ENCODE measurements around the gene ACADSB.

DNA sequence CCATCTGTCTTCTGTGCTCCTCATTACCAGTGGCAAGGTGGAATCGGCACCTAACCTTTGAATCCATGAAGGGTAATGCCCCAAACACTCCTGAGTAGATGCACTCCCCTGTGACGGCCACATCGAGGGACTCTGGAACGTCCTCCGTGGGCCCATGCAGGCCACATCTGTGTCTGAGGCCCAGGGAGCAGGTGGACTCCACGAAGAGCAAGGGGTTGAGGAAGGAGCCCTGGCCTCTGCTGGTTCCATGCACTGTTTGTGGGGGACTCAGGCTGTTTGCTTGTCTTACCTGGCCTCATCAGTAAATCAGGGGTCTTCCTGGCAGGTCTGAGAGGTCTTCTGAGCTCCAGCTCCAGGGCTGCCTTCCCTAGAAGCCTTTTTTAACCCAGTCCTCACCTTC, 64.4 kb downstream of the ACADSB start:
- TF ChIP-seq SMC3 (IDR thresholded peaks at IDR 0.05; ENCODE audit: borderline replicate concordance, low read length) (no peak), CBFB (IDR thresholded peaks at IDR 0.05; ENCODE audit: low read depth) (no peak), POLR2A (IDR thresholded peaks at IDR 0.05; ENCODE audit: low read depth, low read length) (no peak), PML (IDR thresholded peaks at IDR 0.05; ENCODE audit: low read length) (no peak), EZH2 (IDR thresholded peaks at IDR 0.05; ENCODE audit: borderline replicate concordance, control insufficient read depth, low read depth, low read length) (no peak), SIN3A (IDR thresholded peaks at IDR 0.05; ENCODE audit: low read depth, low read length) (no peak), HCFC1 (IDR thresholded peaks at IDR 0.05; ENCODE audit: low read length) (no peak), ZSCAN29 (IDR thresholded peaks at IDR 0.05) (no peak), RAD51 (IDR thresholded peaks at IDR 0.05) (no peak)
- TF ChIP-seq, protein P1, sequence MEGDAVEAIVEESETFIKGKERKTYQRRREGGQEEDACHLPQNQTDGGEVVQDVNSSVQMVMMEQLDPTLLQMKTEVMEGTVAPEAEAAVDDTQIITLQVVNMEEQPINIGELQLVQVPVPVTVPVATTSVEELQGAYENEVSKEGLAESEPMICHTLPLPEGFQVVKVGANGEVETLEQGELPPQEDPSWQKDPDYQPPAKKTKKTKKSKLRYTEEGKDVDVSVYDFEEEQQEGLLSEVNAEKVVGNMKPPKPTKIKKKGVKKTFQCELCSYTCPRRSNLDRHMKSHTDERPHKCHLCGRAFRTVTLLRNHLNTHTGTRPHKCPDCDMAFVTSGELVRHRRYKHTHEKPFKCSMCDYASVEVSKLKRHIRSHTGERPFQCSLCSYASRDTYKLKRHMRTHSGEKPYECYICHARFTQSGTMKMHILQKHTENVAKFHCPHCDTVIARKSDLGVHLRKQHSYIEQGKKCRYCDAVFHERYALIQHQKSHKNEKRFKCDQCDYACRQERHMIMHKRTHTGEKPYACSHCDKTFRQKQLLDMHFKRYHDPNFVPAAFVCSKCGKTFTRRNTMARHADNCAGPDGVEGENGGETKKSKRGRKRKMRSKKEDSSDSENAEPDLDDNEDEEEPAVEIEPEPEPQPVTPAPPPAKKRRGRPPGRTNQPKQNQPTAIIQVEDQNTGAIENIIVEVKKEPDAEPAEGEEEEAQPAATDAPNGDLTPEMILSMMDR (IDR thresholded peaks at IDR 0.05 in 2 of 3, conservative IDR thresholded peaks at IDR 0.05 in 1 of 3; ENCODE audit: control insufficient read depth in 2 of 3, extremely low read depth in 1 of 3, insufficient read depth in 1 of 3, low read depth in 3 of 3, low read length in 3 of 3) = no peak
- TF ChIP-seq, protein P2, sequence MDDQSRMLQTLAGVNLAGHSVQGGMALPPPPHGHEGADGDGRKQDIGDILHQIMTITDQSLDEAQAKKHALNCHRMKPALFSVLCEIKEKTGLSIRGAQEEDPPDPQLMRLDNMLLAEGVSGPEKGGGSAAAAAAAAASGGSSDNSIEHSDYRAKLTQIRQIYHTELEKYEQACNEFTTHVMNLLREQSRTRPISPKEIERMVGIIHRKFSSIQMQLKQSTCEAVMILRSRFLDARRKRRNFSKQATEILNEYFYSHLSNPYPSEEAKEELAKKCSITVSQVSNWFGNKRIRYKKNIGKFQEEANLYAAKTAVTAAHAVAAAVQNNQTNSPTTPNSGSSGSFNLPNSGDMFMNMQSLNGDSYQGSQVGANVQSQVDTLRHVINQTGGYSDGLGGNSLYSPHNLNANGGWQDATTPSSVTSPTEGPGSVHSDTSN (IDR thresholded peaks at IDR 0.05; ENCODE audit: insufficient replicate concordance, low read depth, low read length) = no peak
- TF ChIP-seq, protein P3, sequence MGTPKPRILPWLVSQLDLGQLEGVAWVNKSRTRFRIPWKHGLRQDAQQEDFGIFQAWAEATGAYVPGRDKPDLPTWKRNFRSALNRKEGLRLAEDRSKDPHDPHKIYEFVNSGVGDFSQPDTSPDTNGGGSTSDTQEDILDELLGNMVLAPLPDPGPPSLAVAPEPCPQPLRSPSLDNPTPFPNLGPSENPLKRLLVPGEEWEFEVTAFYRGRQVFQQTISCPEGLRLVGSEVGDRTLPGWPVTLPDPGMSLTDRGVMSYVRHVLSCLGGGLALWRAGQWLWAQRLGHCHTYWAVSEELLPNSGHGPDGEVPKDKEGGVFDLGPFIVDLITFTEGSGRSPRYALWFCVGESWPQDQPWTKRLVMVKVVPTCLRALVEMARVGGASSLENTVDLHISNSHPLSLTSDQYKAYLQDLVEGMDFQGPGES (IDR thresholded peaks at IDR 0.05) = no peak
- TF ChIP-seq, protein P4, sequence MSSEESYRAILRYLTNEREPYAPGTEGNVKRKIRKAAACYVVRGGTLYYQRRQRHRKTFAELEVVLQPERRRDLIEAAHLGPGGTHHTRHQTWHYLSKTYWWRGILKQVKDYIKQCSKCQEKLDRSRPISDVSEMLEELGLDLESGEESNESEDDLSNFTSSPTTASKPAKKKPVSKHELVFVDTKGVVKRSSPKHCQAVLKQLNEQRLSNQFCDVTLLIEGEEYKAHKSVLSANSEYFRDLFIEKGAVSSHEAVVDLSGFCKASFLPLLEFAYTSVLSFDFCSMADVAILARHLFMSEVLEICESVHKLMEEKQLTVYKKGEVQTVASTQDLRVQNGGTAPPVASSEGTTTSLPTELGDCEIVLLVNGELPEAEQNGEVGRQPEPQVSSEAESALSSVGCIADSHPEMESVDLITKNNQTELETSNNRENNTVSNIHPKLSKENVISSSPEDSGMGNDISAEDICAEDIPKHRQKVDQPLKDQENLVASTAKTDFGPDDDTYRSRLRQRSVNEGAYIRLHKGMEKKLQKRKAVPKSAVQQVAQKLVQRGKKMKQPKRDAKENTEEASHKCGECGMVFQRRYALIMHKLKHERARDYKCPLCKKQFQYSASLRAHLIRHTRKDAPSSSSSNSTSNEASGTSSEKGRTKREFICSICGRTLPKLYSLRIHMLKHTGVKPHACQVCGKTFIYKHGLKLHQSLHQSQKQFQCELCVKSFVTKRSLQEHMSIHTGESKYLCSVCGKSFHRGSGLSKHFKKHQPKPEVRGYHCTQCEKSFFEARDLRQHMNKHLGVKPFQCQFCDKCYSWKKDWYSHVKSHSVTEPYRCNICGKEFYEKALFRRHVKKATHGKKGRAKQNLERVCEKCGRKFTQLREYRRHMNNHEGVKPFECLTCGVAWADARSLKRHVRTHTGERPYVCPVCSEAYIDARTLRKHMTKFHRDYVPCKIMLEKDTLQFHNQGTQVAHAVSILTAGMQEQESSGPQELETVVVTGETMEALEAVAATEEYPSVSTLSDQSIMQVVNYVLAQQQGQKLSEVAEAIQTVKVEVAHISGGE (CRISPR knock-in tag; IDR thresholded peaks at IDR 0.05) = no peak
